HepG2 (cell line): ENCODE data around the gene CNPY4. TPM values are rescaled to one million over a fixed set of nuclear protein-coding genes. Genes with fewer than 3 reads are reported as not detected.

Source experiments
- ASH2L ChIP-seq: fragments of 300-600, 200-600 bp; sonication (generic); IDR thresholded peaks from 2 replicates; pipeline ENCODE4 v1.7.0; 2017; ENCODE audit warnings: low read depth, mild to moderate bottlenecking, moderate library complexity, mixed read lengths, low read length; ENCODE audit not compliant: insufficient read length
- GABPB1 ChIP-seq: IDR thresholded peaks from 2 replicates; pipeline ENCODE4 v1.6.1; 2016; ENCODE audit warnings: mild to moderate bottlenecking, missing genetic modification reagents, moderate library complexity, missing compliant biosample characterization
- GATAD1 ChIP-seq: IDR thresholded peaks from 2 replicates; pipeline ENCODE4 v1.6.1; 2016; ENCODE audit warnings: missing genetic modification reagents, missing compliant biosample characterization
- GATAD2A ChIP-seq: IDR thresholded peaks from 2 replicates; pipeline ENCODE4 v1.6.1; 2016
- IKZF4 ChIP-seq: sonication (generic); formaldehyde crosslinking; IDR thresholded peaks from 2 replicates; pipeline ENCODE4 v1.5.1; 2020; ENCODE audit warnings: borderline replicate concordance, mild to moderate bottlenecking, low read depth, missing genetic modification reagents; ENCODE audit errors: not compliant biosample characterization
- KAT7 ChIP-seq: IDR thresholded peaks from 2 replicates; pipeline ENCODE4 v1.6.1; 2018; ENCODE audit warnings: borderline replicate concordance, missing compliant biosample characterization
- MED1 ChIP-seq: sonication (generic); formaldehyde crosslinking; IDR thresholded peaks from 2 replicates; pipeline ENCODE4 v1.4.0; 2020; ENCODE audit warnings: missing genetic modification reagents
- PHF21A ChIP-seq: sonication (generic); formaldehyde crosslinking; IDR thresholded peaks from 2 replicates; pipeline ENCODE4 v1.5.0; 2020; ENCODE audit warnings: mild to moderate bottlenecking, missing genetic modification reagents
- RFXAP ChIP-seq: sonication (generic); formaldehyde crosslinking; IDR thresholded peaks from 2 replicates; pipeline ENCODE4 v1.4.0; 2020; ENCODE audit warnings: missing genetic modification reagents, borderline replicate concordance
- RNF2 ChIP-seq: fragments of 450-650 bp; conservative IDR thresholded peaks from 2 replicates; pipeline ENCODE4 v1.6.1; 2016; ENCODE audit warnings: low read depth
- ZNF331 ChIP-seq: sonication (generic); formaldehyde crosslinking; IDR thresholded peaks from 2 replicates; pipeline ENCODE4 v1.4.0; 2020; ENCODE audit warnings: missing genetic modification reagents
- ZNF350 ChIP-seq: sonication (generic); formaldehyde crosslinking; IDR thresholded peaks from 2 replicates; pipeline ENCODE4 v1.4.0; 2020; ENCODE audit warnings: mild to moderate bottlenecking, low read depth, missing genetic modification reagents, borderline replicate concordance
- ZNF543 ChIP-seq: sonication (generic); formaldehyde crosslinking; IDR thresholded peaks from 2 replicates; pipeline ENCODE4 v1.4.0; 2020; ENCODE audit warnings: mild to moderate bottlenecking, missing genetic modification reagents
- polyA plus RNA-seq, 8 experiments: library from polyadenylated mRNA; depleted of rRNA in 3 of 8; stranded (reverse) in 7 of 8; unstranded in 1 of 8; fragments of >200 nt; fragmentation: Illumina TruSeq in 4 of 8; extraction: Trizol in 4 of 8; gene quantifications; 2 replicates each; pipeline versions ENCODE4 v1.2.1 to v1.2.3, GENCODE V29; 2011 to 2016; ENCODE audit warnings: low read depth in 4 of 8, missing spikeins in 1 of 8, mixed read lengths in 1 of 8; ENCODE audit not compliant: insufficient read depth in 1 of 8
- total RNA-seq, 5 experiments: library from RNA; depleted of rRNA; stranded (reverse); fragments of >200 nt; fragmentation: Illumina TruSeq; extraction: Trizol; gene quantifications; 2 replicates each; pipeline ENCODE4 v1.2.3, GENCODE V29; 2016; ENCODE audit warnings: low read depth in 1 of 5
- TF ChIP-seq, protein P1 (sequence below): sonication (generic); formaldehyde crosslinking; IDR thresholded peaks from 2 replicates; pipeline ENCODE4 v1.5.0; 2020; ENCODE audit warnings: mild to moderate bottlenecking, missing genetic modification reagents
- TF ChIP-seq, protein P2 (sequence below): IDR thresholded peaks from 2 replicates; pipeline ENCODE4 v1.6.1; 2018; ENCODE audit warnings: missing genetic modification reagents
- TF ChIP-seq, protein P3 (sequence below): sonication (generic); formaldehyde crosslinking; IDR thresholded peaks from 2 replicates; pipeline ENCODE4 v1.8.0; 2022; ENCODE audit warnings: missing genetic modification reagents, mild to moderate bottlenecking, moderate library complexity, borderline replicate concordance
- TF ChIP-seq, protein P4 (sequence below): sonication (generic); formaldehyde crosslinking; IDR thresholded peaks from 2 replicates; pipeline ENCODE4 v1.4.0; 2020; ENCODE audit warnings: mild to moderate bottlenecking, missing genetic modification reagents
- TF ChIP-seq, protein P5 (sequence below): sonication (generic); formaldehyde crosslinking; IDR thresholded peaks from 2 replicates; pipeline ENCODE4 v1.8.0; 2022; ENCODE audit warnings: low read depth, missing genetic modification reagents
- TF ChIP-seq, protein P6 (sequence below): sonication (generic); formaldehyde crosslinking; IDR thresholded peaks from 2 replicates; pipeline ENCODE4 v1.5.1; 2020; ENCODE audit warnings: missing genetic modification reagents, mild to moderate bottlenecking, borderline replicate concordance

Gene CNPY4
- total and polyA plus RNA-seq, 2 of the 13 experiments (the other 11 are each of a cell fraction or from before 2014, with no cell fraction given) = 6.2 to 12.7 TPM

DNA sequence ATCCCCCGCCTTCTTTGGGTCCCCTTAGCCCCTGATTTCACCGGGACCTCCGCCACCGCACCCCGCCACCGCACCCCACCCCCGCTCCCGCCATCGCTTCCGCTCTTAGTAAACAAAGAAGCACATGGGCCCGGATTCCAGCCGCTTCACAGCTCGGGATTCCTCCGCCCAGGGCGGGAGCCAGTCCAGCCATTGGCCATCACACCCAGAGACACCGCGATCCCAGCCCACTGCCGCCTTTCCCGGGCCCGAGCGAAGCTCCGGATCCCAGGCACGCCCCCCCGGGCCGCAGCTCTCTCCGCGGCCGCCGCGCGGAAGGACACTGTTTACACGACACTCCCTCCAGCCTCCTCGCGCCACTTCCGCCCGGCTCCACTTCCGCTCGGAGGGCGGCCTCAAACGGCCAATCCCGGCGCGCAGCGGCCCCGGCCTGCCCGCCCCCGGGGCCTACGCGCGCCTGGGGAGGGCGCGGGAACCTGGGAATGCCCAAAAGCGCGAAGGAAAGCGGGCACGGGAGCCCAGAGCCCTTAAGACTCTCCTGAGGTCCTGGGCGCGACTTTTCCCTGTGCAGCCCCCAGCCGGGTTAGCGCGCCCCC is 18.9 kb upstream of the CNPY4 start (continued):
- TF ChIP-seq, protein P1, sequence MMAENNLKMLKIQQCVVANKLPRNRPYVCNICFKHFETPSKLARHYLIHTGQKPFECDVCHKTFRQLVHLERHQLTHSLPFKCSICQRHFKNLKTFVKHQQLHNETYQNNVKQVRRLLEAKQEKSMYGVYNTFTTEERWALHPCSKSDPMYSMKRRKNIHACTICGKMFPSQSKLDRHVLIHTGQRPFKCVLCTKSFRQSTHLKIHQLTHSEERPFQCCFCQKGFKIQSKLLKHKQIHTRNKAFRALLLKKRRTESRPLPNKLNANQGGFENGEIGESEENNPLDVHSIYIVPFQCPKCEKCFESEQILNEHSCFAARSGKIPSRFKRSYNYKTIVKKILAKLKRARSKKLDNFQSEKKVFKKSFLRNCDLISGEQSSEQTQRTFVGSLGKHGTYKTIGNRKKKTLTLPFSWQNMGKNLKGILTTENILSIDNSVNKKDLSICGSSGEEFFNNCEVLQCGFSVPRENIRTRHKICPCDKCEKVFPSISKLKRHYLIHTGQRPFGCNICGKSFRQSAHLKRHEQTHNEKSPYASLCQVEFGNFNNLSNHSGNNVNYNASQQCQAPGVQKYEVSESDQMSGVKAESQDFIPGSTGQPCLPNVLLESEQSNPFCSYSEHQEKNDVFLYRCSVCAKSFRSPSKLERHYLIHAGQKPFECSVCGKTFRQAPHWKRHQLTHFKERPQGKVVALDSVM (CRISPR knock-in tag) = peak; percentile 62
- TF ChIP-seq IKZF4 (CRISPR knock-in tag) (peak; percentile 16), KAT7 (CRISPR knock-in tag) (peak; percentile 54; the same call in 1 of the 2 replicates), GATAD1 (peak; percentile 90), ZNF543 (CRISPR knock-in tag) (peak; percentile 90), RNF2 (peak; percentile 54; the same call in 1 of the 2 replicates), ZNF350 (peak; percentile 30; the same call in 1 of the 2 replicates), GABPB1 (CRISPR knock-in tag) (peak; percentile 94), MED1 (peak; percentile 77), PHF21A (CRISPR knock-in tag) (peak; percentile 93), GATAD2A (peak; percentile 44), ASH2L (peak; percentile 89), RFXAP (CRISPR knock-in tag) (peak; percentile 98), ZNF331 (CRISPR knock-in tag) (peak; percentile 83)
- TF ChIP-seq, protein P2, sequence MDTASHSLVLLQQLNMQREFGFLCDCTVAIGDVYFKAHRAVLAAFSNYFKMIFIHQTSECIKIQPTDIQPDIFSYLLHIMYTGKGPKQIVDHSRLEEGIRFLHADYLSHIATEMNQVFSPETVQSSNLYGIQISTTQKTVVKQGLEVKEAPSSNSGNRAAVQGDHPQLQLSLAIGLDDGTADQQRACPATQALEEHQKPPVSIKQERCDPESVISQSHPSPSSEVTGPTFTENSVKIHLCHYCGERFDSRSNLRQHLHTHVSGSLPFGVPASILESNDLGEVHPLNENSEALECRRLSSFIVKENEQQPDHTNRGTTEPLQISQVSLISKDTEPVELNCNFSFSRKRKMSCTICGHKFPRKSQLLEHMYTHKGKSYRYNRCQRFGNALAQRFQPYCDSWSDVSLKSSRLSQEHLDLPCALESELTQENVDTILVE (CRISPR knock-in tag) = peak; percentile 99
- TF ChIP-seq, protein P3, sequence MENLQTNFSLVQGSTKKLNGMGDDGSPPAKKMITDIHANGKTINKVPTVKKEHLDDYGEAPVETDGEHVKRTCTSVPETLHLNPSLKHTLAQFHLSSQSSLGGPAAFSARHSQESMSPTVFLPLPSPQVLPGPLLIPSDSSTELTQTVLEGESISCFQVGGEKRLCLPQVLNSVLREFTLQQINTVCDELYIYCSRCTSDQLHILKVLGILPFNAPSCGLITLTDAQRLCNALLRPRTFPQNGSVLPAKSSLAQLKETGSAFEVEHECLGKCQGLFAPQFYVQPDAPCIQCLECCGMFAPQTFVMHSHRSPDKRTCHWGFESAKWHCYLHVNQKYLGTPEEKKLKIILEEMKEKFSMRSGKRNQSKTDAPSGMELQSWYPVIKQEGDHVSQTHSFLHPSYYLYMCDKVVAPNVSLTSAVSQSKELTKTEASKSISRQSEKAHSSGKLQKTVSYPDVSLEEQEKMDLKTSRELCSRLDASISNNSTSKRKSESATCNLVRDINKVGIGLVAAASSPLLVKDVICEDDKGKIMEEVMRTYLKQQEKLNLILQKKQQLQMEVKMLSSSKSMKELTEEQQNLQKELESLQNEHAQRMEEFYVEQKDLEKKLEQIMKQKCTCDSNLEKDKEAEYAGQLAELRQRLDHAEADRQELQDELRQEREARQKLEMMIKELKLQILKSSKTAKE = 0 out of 2 replicates have a peak, but pooled peaks have one; percentile 34
- TF ChIP-seq, protein P4, sequence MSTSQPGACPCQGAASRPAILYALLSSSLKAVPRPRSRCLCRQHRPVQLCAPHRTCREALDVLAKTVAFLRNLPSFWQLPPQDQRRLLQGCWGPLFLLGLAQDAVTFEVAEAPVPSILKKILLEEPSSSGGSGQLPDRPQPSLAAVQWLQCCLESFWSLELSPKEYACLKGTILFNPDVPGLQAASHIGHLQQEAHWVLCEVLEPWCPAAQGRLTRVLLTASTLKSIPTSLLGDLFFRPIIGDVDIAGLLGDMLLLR = peak; percentile 80; the same call in 1 of the 2 replicates
- TF ChIP-seq, protein P5, sequence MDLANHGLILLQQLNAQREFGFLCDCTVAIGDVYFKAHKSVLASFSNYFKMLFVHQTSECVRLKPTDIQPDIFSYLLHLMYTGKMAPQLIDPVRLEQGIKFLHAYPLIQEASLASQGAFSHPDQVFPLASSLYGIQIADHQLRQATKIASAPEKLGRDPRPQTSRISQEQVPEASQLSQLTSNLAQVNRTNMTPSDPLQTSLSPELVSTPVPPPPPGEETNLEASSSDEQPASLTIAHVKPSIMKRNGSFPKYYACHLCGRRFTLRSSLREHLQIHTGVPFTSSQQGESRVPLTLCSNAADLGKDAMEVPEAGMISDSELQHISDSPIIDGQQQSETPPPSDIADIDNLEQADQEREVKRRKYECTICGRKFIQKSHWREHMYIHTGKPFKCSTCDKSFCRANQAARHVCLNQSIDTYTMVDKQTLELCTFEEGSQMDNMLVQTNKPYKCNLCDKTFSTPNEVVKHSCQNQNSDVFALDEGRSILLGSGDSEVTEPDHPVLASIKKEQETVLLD (CRISPR knock-in tag) = peak; percentile 93
- TF ChIP-seq, protein P6, sequence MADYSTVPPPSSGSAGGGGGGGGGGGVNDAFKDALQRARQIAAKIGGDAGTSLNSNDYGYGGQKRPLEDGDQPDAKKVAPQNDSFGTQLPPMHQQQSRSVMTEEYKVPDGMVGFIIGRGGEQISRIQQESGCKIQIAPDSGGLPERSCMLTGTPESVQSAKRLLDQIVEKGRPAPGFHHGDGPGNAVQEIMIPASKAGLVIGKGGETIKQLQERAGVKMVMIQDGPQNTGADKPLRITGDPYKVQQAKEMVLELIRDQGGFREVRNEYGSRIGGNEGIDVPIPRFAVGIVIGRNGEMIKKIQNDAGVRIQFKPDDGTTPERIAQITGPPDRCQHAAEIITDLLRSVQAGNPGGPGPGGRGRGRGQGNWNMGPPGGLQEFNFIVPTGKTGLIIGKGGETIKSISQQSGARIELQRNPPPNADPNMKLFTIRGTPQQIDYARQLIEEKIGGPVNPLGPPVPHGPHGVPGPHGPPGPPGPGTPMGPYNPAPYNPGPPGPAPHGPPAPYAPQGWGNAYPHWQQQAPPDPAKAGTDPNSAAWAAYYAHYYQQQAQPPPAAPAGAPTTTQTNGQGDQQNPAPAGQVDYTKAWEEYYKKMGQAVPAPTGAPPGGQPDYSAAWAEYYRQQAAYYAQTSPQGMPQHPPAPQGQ (CRISPR knock-in tag) = no peak
